ENCODE data around the gene BAZ1B.
"Not testable (repeated sequence)": the region's sequence is repeated elsewhere in the genome, so short reads cannot be mapped to it uniquely, and the experiment has no call there.

DNA sequence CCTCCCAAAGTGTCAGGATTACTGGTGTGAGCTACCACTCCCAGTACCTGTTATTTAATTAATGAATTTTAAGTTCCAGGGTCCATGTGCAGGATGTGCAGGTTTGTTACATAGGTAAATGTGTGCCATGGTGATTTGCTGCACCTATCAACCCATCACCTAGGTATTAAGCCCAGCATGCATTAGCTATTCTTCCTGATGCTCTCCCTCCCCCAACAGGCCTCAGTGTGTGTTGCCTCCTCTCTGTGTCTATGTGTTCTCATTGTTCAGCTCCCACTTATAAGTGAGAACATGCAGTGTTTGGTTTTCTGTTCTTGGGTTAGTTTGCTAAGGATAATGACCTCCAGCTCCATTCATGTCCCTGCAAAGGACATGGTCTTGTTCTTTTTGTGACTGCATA lies 44.3 kb upstream of the BAZ1B start:
- TF ChIP-seq, protein P1, sequence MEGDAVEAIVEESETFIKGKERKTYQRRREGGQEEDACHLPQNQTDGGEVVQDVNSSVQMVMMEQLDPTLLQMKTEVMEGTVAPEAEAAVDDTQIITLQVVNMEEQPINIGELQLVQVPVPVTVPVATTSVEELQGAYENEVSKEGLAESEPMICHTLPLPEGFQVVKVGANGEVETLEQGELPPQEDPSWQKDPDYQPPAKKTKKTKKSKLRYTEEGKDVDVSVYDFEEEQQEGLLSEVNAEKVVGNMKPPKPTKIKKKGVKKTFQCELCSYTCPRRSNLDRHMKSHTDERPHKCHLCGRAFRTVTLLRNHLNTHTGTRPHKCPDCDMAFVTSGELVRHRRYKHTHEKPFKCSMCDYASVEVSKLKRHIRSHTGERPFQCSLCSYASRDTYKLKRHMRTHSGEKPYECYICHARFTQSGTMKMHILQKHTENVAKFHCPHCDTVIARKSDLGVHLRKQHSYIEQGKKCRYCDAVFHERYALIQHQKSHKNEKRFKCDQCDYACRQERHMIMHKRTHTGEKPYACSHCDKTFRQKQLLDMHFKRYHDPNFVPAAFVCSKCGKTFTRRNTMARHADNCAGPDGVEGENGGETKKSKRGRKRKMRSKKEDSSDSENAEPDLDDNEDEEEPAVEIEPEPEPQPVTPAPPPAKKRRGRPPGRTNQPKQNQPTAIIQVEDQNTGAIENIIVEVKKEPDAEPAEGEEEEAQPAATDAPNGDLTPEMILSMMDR (IDR thresholded peaks at IDR 0.05), result not testable (repeated sequence)
- not testable (repeated sequence) for TF ChIP-seq POLR2AphosphoS5, POLR2A (IDR thresholded peaks at IDR 0.05)

Data from breast epithelium (tissue), 3 donors.